Bone marrow (tissue), 2 donors: ENCODE measurements around the gene KLHL29.

Experiments used
- DNase-seq, 2 donors: peaks; one replicate each; lab custom pipeline; 2025; lab: John Stamatoyannopoulos, UW

KLHL29 gene

GRCh38 chr2:23571527-23572282 lies 186.7 kb downstream of the KLHL29 start:
- DNase-seq, result no peak

GRCh38 chr2:23574919-23575654 lies 190.1 kb downstream of the KLHL29 start:
- no peak for DNase-seq

GRCh38 chr2:23578964-23579671 lies 194.1 kb downstream of the KLHL29 start:
- no peak for DNase-seq

DNA sequence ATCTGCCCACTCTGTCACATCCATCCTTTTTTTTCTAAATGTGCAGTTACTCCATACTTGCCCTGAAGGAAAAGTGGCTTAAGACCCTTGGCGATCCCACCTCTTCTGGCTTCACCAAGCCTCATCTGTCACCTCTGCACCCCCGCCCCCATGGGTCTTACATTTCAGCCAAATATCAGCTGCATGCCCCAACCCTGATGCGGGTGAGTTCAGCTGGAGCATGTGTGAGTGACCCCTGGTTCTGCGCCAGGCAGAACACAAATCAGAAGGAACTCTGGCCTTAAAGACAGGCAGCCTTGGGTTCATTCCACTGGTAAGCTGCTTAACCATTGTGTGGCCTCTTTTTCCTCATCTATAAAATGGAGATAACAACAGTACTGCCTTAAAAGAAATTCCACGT lies 194.7 kb downstream of the KLHL29 start:
- no peak for DNase-seq

GRCh38 chr2:23583467-23583866 lies 198.5 kb downstream of the KLHL29 start:
- no peak for DNase-seq

- no peak for DNase-seq
Observed at GRCh38 chr2:23584054-23584745, 199.2 kb downstream of the KLHL29 start.

DNA sequence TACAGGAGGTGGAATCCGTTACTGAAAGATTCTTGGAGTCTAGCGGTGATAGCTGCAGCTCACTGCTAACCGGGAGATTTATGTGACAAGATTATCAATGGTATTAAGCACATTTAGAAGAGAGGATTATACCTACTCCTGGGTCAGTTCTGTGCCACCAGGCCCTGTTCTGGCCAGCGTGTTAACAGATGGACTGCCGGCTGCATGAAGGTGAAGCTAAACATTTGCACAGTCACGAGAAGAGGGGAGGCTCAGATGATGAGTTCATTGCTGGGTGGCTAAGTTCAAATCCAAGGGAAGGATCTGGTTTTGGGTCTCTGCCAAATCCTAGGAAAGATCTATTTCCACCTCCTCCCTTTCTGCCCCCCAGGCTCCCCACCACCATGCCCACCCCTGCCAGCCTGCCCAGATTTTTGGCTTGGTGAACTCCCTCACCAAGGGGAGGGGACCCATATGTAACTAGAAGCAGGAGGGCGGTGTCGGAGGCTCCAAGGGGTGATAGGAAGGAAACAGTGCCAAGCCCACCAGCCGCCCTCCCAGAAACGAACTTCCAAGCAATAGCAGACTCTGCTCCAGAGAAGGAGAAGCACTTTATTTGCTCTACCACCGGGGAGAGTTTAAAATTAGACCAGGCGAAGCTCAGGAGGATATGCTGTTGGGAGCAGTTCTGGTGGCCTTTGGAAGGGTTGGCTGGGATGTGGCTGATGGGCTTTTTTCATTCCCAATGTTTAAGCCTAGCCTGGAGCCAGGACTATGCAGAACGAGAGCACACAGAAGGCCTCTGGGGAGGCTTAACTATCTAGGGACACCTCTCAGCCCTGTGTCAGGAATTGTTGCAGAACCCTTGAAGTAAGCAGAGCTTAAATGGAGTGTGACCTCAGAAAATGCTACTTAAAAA lies 200.5 kb downstream of the KLHL29 start:
- DNase-seq, result no peak

GRCh38 chr2:23586741-23587306 lies 201.8 kb downstream of the KLHL29 start:
- no peak for DNase-seq

DNA sequence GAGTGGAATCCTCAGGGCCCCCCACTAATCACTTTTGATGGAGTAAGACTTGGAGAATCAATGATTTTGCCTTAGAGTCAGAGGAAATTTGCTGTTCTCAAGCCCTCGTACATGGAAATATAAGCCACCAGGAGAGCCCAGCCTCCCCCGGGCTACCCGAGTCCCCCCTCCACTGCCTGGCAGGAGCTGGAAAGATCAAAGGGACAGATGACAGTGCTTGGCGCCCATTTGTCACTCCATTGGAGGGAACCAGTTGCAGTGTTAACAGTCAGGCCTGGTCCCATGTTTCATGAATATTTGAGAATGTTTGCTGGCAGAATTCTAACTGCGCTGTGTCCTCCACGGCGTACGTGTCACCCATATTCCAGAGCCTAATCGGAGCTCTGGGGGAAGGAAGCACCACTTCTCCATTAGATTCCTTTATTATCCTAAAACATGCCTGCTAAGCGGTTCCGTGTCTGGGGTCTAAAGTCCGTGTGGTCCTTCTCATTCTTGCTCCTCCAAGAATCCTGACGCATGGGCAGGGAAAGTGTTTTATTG lies 202.4 kb downstream of the KLHL29 start:
- DNase-seq, result no peak

- no peak for DNase-seq
Observed at GRCh38 chr2:23588106-23588505, 203.1 kb downstream of the KLHL29 start.

- no peak for DNase-seq
Observed at GRCh38 chr2:23588508-23589201, 203.7 kb downstream of the KLHL29 start.

DNA sequence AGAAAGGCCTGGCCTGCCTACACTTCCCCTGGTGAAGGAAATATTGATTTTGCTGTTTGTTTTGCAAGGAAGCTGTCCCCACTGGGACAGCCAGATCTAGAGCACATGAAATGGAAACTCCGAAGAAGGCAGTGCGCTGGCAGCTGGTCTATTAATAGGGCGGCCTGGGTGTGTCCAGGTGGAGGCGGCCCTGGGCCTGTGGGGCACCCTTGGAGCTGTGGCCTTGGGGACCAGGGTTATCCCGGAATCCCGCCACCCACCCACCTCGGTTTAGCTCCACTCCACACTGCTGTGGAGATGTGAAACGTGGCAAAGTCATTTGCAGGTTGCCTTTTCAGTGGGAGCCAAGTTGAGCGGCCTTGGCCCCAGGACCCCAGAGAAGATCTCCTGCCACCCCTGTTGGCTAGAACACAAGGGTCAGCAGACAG lies 204.3 kb downstream of the KLHL29 start:
- DNase-seq, result no peak

GRCh38 chr2:23589739-23590138 lies 204.8 kb downstream of the KLHL29 start:
- DNase-seq, result no peak

- DNase-seq, result no peak
Observed at GRCh38 chr2:23590241-23590869, 205.4 kb downstream of the KLHL29 start.

- no peak for DNase-seq
Observed at GRCh38 chr2:23591111-23591510, 206.1 kb downstream of the KLHL29 start.

DNA sequence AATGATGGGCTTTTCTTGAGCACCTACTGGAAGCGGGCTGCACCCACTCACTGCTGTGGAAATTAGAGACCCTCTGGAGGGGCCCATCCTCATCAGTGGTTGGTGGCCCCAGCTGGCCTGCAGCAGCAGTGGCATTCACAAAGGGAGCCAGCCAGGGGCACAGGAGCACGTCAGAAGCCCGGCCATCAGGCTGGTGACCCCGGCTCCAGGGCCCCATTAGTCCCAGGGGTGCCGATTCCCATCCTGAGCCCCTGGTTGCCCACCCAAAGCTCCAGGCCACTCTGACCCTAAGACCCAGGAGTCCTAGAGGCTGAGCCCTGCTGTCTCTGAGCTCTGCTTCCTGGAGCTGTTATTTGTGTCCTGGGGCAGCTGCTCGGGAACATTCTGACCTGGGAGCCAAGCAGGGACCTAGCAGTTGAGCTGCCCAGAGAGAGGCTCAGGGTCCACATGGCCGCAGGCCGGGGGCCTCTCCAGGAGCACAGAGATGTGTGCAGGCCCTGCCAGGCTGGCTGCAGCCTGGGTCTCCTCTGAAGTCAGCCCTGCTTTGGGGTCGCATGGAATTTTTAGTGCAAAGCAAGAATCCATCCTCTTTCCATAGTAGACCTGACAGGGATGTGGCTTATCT lies 207.2 kb downstream of the KLHL29 start:
- DNase-seq, result no peak

DNA sequence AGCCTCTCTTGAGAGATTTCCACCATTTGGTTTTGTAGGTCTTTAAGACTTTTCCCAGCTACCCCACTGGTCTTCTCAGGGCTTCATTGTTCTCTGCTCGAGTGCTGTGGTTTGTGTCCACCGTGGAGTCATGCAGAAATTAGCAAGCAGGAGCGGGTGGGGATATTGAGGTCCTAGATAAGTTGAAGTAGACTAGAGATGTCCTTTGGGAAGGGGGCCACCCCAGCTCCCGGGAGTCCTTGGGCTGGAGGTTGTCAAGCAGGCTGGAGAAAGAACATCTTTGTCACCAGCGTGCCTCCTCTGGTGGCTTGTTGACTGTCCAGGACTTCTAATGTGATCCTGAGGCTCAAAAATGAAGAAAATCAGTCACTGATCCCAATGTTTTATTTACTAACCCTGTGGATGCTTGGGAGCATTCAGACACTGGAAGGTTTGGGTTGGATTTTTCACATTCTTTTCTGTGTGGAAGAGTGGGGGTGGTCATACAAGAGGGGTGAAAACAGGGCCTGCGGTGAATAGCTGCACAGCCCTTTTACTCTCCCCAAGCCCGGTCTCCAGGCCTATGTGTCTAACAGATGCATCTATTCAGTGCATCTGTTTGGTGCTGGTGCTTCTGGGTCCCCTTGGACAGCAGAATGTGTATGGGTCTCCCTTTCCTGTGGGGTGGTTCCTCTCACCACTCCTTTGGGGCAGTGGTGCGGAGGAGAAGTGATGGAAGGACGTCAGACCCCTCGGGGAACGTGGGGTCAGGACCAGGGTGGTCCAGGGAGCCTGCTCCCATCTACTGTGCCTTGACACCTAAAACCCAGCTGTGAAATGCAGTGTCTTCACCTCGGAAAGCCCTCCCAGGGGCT lies 208.1 kb downstream of the KLHL29 start:
- no peak for DNase-seq
